HG02763 (cell line): ENCODE measurements around the gene DPEP2NB.
"Not testable (repeated sequence)": the region's sequence is repeated elsewhere in the genome, so short reads cannot be mapped to it uniquely, and the experiment has no call there.

Source experiments
- ATAC-seq: cut with Tn5 transposase; IDR thresholded peaks from one replicate; pipeline ENCODE4 v1.9.1; 2021; ENCODE audit warnings: mild to moderate bottlenecking, moderate library complexity; ENCODE audit not compliant: unreplicated experiment

The DPEP2NB gene, protein sequence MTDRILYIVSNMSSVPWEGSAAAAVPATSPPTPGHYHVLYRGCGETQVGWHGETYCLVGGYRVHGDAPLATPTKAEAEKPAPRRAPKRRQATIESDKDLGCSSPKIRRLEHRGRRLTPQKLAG

DNA sequence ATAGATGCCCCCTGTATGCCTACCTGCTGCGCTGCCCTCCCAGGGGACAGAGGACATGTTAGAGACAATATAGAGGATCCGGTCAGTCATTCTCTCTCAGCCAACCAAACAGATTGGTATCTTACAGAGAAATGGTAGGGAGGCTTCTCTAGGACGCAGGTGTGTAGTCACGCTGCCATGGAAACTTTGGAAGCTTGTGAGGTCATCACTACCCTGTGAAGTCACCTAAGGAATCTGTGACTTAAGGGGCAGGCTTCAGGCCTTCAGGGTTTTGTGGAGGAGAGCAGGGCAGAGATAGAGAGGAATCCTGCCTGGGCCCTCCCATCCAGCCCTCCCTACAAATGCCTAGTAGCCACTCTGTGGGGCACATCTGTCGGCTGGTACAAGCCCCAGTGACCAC, at the start of gene DPEP2NB:
Gene DPEP2NB, minus strand, starts transcription at position 231 of the 400 bp plus-strand sequence. Its CDS starts 141 bp downstream, at position 90.
- no peak for ATAC-seq

DNA sequence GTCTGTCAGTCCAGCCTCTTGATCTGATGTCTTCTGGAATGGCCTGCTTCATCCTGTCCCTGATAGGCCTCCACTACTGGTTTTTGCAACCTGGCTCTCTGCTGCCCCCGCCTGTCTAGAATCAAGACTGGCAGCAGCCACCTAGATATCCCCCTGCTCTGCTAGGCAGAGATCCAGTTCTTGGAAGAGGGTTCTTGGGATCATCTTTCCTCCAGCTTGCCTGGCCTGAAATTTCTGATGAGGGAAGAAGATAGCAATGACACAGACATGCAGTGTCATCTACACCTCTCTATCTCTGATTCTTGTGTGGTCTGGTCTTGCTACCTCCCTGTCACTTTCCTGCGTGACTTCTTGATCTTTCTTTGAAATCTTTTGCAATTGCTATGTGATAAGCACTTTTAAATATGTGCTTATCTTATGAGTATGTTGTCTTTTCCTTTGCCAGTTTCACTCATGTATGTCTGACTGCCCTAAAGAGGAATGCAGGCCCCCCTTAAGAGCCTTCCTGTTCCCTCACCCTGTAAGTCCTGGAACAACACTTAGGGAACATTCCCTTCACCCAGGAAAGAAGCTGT, 49.2 kb upstream of the DPEP2NB start:
- no peak for ATAC-seq

DNA sequence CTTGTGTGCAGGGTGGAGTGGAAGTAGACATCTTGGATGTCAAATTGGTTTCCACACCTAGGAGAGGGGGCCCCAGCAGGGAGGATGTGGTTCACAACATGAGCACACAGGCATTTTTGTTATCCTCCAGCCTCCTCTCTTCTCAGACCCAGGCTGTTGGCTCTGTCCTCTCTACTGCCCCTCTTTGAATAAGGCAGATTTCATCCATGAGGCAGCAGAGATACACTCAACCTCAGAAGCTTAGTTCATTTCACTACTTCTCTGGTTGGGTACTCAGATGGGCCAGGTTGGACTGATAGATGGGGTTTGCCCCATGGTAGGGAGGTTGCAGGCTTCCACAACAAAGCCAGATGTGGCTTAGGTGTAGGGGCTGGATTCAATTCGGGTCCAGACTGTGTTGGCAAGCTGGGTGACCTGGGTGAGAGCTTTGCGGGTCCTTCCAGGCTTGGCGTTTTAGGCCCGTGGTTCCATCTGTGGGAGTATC, 47.2 kb upstream of the DPEP2NB start:
- no peak for ATAC-seq

DNA sequence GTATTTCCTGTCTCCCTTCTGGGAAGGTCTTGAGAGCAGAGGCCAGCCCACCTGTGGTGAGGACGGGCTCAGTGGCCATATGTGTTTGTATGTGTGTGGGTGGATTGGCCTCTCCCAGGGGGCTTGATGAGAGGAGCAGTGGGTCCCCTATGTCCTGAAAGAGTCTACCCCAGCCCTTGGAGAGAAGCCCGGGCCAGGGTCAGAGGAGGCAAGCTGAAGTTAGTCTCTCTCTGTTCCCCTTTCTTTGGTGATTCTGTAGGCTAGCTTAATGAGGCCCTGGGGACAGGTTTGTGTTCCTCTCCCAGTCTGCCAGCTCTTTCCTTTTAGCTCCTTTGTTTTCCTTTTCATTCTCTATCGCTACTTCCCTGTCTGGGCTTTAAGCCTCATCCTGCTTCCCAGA, 45.7 kb upstream of the DPEP2NB start:
- ATAC-seq = no peak

DNA sequence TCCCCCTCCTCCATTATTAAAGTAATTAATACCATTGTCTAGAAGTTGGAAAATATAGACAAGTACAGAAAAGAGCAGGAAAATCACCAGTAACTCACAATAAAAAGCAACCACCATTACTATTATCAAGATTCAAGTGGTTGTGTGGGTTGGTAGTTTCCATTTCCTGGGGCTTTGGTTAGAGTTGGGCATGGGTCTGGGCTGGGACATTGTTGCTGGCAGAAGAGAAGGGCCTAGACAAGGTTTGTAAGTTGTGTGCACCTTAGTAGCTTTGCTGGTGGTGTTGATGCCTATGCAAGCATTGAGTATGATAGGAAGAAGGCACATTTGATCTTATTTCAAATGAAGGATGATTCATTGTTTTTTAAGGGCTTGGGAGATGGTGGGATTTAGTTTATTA, 44.1 kb upstream of the DPEP2NB start:
- ATAC-seq = no peak

DNA sequence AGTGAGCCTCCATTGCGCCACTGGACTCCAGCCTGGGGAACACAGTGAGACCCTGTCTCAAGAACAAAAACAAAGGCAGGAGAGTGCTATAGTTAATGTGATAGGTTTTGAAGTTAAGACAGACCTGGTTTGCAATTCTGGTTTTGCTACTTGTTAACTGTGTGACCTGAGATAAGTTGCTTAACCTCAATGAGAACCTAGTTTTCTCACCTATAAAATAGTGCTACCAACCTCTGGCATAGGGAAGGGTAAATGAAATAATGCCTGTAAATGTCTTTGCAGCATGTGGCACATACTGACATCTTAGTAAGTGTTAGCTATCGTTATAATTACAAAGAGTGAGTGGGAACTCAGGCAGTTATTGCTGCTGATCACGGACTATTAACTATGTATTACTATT, 39.7 kb upstream of the DPEP2NB start:
- ATAC-seq = no peak

DNA sequence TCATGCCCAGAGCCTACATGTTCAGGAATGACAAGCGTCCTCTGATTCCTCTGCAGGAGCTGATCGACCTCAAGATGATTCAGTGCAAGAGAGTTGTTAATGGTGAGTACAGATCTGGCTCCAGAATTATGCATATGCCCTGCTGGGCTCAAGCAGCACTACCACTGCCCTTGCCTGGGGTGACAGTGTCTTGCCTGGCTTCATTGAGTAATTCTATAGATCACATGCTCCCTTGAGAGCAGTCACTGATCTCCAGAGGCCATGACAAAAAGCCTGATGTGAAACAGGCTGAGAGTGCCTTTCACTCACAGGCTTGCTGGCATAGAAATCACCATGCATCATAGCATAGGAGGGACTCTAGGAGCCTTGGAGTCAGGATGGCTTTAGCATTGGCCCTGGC, 33.7 kb upstream of the DPEP2NB start:
- no peak for ATAC-seq

DNA sequence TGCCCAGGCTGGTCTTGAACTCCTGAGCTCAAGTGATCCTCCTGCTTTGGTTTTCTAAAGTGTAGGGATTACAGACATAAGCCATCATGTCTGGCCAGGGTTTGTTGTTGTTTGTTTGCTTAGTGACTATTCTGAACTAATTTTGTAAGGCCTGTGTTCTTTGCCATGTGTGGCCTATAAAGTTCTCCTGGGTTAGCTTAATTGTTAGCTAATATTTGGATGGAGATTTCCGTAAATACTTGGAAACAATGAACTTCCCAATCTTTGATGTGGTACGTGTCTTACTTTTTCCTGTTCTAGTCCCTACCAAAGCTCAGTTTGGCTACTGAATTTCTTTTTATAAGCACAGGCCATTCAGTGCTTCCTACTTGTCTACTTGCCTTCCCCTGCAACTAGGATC, 32.3 kb upstream of the DPEP2NB start:
- no peak for ATAC-seq

DNA sequence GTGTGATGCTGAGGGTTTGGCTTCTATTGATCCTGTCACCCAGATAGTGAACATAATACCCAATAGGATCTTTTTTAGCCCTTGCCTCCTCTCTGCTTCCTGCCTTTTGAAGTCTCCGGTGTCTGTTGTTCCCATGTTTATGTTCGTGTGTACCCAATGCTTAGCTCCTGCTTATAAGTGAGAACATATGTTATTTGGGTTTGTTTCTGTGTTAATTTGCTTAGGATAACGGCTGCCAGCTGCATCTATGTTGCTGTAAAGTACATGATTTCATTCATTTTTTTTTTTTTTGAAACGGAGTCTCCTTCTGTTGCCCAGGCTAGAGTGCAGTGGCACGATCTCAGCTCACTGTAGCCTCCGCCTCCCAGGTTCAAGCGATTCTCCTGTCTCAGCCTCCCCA, 30.4 kb upstream of the DPEP2NB start:
- ATAC-seq = no peak

DNA sequence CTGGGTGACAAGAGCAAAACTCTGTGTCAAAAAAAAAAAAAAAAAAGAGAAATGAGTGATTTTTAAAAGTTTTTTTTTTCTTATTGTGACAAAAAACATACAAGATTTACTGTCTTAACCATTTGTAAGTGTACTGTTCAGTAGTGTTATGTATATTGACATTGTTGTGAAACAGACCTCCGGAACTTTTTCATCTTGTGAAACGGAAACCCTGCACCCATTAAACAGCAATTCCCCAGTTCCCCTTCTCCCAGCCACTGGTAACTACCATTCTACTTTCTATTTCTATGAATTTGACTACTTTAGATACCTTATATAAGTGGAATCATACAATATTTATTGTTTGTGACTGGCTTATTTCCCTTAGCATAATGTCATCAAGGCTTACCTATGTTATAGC, 26.1 kb upstream of the DPEP2NB start:
- no peak for ATAC-seq

DNA sequence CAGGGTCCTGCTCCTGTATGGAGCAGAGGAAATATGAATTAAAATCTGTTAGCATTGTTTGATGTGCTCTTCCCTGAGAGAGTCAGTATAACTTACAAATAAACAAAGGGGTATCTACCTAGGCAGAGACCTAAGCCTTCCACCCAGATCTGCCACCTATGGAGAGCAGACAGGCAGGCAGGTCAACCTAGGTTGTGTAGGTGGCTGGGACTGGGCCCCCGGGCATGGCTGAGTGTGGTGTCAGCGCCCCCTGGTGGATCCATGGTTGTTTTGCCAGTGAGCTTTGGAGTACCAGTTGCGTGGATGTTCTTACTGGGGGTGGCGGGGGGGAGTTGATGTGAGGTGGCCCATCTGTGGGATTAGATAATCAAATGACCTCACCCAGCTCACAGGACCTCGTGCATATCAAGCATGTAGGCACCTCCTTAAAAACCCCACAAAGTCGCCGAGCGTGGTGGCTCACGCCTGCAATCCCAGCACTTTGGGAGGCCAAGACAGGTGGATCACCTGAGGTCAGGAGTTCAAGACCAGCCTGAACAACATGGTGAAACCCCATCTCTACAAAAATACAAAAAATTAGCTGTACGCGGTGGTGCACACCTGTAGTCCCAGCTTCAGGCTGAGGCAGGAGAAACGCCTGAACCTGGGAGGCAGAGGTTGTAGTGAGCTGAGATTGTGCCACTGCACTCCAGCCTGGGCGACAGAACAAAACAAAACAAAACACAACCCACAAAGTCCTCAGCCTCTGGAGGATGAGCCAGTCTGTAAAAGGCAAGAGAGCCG, 25.0 kb upstream of the DPEP2NB start:
- ATAC-seq = peak; percentile 69

DNA sequence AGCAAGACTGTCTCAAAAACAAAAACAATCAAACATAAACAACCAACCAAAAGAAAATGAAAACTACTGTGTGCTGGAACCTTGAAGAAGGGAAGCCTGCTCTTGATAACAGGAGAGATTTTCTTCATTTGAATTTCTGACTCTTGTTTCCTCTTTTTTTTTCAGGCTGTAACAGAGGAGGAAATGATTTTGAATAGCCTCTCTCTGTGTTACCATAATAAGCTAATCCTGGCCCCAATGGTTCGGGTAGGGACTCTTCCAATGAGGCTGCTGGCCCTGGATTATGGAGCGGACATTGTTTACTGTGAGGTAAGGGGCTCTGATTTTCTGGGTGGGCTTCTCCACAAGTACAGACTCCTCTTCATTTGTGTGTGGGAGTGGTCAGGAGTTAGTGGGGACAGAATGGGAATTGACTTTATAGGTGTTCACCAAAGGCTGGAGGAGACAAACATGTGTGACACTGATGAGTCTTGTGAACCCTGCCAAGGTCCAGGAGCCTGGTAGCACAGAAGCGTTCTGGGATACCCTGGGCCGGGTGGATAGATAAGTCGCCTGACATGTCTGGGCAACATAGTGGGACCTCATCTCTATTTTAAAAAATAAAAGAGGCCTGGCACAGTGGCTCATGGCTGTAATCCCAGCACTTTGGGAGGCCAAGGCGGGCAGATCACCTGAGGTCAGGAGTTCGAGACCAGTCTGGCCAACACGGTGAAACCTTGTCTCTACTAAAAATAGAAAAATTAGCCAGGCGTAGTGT, 22.3 kb upstream of the DPEP2NB start:
- no peak for ATAC-seq

DNA sequence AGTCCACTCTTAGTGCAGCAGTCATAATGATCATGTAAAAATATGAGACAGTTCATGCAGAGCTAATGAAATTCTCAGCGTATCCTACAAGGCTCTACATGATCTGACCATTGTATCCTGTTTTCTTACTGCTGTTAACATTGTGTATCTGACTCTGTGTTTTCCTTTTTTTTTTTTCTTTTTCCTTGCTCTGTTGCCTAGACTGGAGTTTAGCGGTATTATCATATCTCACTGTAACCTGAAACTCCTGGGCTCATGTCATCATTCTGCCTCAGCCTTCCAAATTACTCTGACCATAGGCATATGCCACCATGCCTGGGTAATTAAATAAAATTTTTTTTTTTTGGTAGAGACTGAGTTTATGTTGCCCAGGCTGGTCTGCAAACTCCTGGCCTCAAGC, 19.5 kb upstream of the DPEP2NB start:
- ATAC-seq = no peak

DNA sequence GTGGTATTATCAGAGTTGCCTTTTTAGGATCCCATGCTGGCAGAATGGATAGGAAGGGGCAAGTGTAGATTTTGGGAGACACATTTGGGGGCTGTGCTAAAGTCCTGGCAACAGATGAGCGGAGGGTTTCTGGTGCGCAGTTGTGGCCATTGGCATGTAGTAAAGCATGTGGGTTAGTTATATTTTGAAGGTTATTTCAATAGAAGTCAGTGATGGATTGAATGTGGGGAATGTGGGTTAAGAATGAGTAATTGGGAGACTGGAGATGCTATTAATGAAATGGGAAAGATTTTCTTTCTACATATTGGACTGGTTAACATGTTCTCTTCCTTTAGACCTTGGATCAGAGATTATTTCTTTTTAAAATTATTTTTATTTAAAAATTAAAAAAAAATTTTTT, 17.4 kb upstream of the DPEP2NB start:
- ATAC-seq = no peak

DNA sequence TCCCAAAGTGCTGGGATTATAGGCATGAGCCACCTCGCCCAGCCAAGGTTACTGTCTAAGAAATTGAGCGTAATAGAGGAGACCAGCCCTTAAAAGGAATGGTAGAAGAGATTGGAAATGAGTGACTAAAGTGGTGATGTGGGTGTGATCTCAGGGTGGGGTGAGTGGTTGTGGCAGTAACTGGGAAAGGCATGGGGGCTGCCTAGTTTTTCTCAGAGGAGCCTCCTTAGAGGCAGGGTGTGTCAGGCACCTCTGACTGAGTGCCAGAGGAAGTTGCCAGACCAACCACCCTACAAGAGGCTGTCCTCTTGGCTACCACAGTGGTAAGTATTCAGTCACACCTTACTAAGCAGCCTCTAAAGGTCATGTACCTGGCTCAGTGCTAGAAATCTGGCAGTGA, 16.2 kb upstream of the DPEP2NB start:
- no peak for ATAC-seq

DNA sequence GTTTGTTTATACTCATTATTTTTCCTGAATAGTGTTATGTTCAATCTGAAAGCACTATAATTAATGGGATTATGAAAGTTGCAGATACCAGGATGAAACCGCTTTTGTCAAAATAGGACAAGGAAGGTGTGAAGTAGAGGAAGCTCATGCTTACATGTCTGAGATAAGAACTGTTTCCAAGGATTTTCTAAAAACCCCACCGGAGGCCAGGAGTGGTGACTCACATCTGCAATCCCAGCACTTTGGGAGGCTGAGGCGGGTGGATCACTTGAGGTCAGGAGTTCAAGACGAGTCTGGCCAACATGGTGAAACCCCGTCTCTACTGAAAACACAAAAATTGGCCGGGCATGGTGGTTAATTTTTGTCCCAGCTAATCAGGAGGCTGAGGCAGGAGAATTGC, 14.4 kb upstream of the DPEP2NB start:
- ATAC-seq = not testable (repeated sequence)

DNA sequence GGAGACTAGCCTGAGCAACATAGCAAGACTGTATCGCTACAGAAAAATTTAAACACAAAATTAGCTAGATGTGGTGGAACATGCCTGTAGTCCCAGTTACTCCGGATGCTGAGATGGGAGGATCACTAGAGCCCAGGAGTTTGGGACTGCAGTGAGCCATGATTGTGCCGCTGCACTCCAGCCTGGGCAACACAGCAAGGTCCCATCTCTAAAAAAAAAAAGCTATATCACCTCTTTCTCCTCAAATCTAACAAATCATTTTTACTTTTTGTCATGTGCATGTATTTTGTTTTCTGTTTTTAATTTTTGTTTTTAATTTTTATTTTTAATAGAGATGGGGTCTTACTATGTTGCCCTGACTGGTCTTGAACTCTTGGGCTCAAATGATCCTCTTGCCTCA, 13.3 kb upstream of the DPEP2NB start:
- ATAC-seq = no peak

DNA sequence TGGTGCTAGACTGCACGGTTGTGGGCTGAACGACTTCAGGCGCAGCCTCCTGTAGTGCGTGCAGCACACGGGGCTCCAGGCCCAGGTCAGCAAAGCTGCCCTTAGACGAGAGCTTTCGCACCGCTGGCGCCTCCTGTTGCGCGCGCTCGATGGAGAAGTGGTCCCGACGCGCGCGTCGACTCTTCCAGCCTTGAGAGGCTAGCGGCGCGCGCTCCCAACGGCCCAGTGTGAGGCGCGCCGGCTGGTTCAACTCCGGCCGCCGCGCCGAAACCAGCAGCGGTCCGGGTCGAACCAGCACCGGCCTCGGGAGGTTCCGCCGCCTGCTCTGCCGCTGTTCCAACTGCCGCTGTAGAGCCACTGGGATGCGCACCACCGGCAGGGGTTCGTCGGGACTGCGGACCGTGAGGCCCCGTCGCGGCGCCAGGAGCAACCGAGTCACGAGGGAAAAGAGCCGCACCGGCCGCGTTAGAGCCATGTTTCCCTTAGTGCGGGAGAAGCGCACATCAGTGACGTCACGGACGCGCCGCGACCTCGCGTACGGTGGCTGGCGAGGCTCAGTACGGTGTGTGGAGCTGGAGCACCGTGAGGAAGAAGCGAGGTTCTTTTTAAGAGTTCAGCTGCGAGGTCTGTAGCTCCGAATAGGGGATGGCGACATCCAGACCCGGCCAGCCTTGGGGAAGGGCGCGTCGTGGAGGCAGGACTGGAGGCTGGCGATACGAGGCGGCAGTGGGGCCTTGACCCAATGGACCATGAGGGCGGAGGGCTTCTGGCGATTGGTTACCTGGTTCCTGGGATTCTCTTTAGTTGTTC, 7.2 kb upstream of the DPEP2NB start, which contains the start of the genes DDX28 and DUS2:
Gene DDX28, minus strand, starts transcription at position 505 of the 810 bp plus-strand sequence. Its CDS starts 30 bp downstream, at position 475.
Gene DUS2, plus strand, starts transcription at position 557 of the 810 bp plus-strand sequence. CDS start 14,740 bp downstream, outside the sequence.
- peak; percentile 64 for ATAC-seq

DNA sequence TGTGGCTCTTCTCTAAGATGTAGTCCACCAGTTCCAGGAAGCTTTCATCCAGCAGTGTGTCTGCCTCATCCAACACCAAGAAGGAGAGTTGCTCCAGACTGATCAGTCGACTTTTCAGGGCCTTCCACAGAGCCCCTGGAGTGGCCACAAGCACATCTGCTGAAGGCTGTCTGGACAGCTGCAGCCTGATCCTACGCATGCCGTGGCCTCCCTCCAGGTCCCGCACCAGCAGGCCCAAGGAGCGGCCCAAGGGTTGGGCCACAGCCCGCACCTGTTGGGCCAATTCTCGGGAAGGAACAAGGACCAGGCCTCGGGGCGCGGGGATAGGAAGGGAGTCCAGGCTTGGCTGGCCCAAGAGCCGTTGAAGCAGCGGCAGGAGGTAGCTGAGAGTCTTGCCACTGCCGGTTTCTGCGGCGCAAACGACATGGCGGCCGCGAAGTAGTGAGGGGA, 6.6 kb upstream of the DPEP2NB start:
- peak; percentile 13 for ATAC-seq

DNA sequence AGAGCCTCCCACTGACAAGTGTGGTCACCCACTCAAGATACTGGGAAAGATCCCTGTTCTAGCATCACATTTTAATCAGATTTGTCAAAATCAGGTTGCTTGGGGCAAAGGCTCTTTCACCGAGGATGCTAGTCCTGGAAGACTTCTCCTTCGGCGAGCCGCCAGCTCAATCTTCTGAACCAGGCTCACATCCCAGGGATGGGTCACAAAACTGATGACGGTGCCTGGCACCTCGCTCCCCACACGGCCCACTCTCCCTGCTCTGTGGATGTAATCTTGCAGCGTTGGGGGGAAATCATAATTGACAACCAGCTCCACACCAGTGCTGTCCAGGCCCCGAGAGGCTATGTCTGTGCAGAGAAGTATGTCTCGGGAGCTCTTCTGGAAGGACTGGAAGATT, 5.8 kb upstream of the DPEP2NB start:
- ATAC-seq = no peak
